Activated naive CD4-positive, alpha-beta T cell treated with anti-CD3 and anti-CD28 coated beads, Interleukin-2, amount 10 ng/mL, durations not matched to agents 7 days and 5 days (primary cell): ENCODE results near the gene SARDH.
A peak's percentile ranks its signal among the peaks of the same experiment; 100 is the strongest.

Experiments
- CTCF ChIA-PET: fragments of 350-600 bp; sonication (Branson Sonifier 250); formaldehyde crosslinking; loops from one replicate; lab custom pipeline; 2021; ENCODE audit warnings: antibody characterized with exemption; lab: Charles Lee
- DNase-seq: peaks from one replicate; pipeline ENCODE4 v3.0.0-alpha.2; 2020
- H3K27ac Mint-ChIP-seq: one replicate; pipeline ENCODE4 v1.8.0; 2021; ENCODE audit warnings: mild to moderate bottlenecking, moderate library complexity, mixed read lengths
- H3K27me3 Mint-ChIP-seq: one replicate; pipeline ENCODE4 v1.8.0; 2021; ENCODE audit warnings: mild to moderate bottlenecking, mixed read lengths
- H3K36me3 Mint-ChIP-seq: one replicate; pipeline ENCODE4 v1.8.0; 2021; ENCODE audit warnings: mixed read lengths
- H3K4me1 Mint-ChIP-seq: one replicate; pipeline ENCODE4 v1.8.0; 2021; ENCODE audit warnings: mixed read lengths
- H3K4me3 Mint-ChIP-seq: one replicate; pipeline ENCODE4 v1.8.0; 2021; ENCODE audit warnings: mild to moderate bottlenecking, moderate library complexity, mixed read lengths
- H3K9me3 Mint-ChIP-seq: one replicate; pipeline ENCODE4 v1.8.0; 2021; ENCODE audit warnings: mixed read lengths

SARDH gene

GRCh38 chr9:133659516-133659915, 78.6 kb downstream of the SARDH start:
- no peak overlapping the region for H3K4me3 Mint-ChIP-seq
- DNase-seq: no peak
- peaks cover 14% of the 10 kb centered on the region for H3K4me1 Mint-ChIP-seq
- CTCF ChIA-PET: no interaction called here
- H3K27ac Mint-ChIP-seq: no peak overlapping the region
- H3K27me3 Mint-ChIP-seq: peaks cover 66% of the 10 kb centered on the region
- no peaks in the 10 kb centered on the region for H3K36me3 Mint-ChIP-seq
- H3K9me3 Mint-ChIP-seq: no peaks in the 10 kb centered on the region

GRCh38 chr9:133658442-133659431, 79.4 kb downstream of the SARDH start:
- DNase-seq: no peak
- Mint-ChIP-seq H3K9me3 (no peaks in the 10 kb centered on the region), H3K4me3 (no peak overlapping the region), H3K36me3 (no peaks in the 10 kb centered on the region), H3K27ac (no peak overlapping the region), H3K27me3 (peaks cover 70% of the 10 kb centered on the region), H3K4me1 (peaks cover 14% of the 10 kb centered on the region)
- CTCF ChIA-PET: no interaction called here

- Mint-ChIP-seq H3K36me3 (no peaks in the 10 kb centered on the region), H3K27me3 (peaks cover 76% of the 10 kb centered on the region), H3K27ac (no peak overlapping the region), H3K4me1 (peaks cover 14% of the 10 kb centered on the region), H3K4me3 (no peak overlapping the region), H3K9me3 (no peaks in the 10 kb centered on the region)
- no peak for DNase-seq
- CTCF ChIA-PET: interaction anchor here (1.1 to 3.4 kb wide), 3 partner anchors 22 to 68 kb away, joined by 3 to 18 read pairs (median 4); no protein-coding TSS in a partner anchor
Measured at GRCh38 chr9:133657120-133657661, 81.0 kb downstream of the SARDH start.

GRCh38 chr9:133656211-133657119, 81.7 kb downstream of the SARDH start:
- H3K9me3 Mint-ChIP-seq: no peaks in the 10 kb centered on the region
- peak; percentile 66 for DNase-seq
- CTCF ChIA-PET: interaction anchor here (1.0 to 3.4 kb wide), 5 partner anchors 23 to 71 kb away, joined by 3 to 18 read pairs (median 4); no protein-coding TSS in a partner anchor
- peaks cover 14% of the 10 kb centered on the region for H3K4me1 Mint-ChIP-seq
- no peaks in the 10 kb centered on the region for H3K36me3 Mint-ChIP-seq
- H3K4me3 Mint-ChIP-seq: no peak overlapping the region
- H3K27ac Mint-ChIP-seq: no peak overlapping the region
- H3K27me3 Mint-ChIP-seq: peaks cover 72% of the 10 kb centered on the region

GRCh38 chr9:133655701-133656100, 82.5 kb downstream of the SARDH start:
- Mint-ChIP-seq H3K27me3 (peaks cover 72% of the 10 kb centered on the region), H3K36me3 (no peaks in the 10 kb centered on the region), H3K4me1 (peaks cover 14% of the 10 kb centered on the region), H3K9me3 (no peaks in the 10 kb centered on the region), H3K4me3 (no peak overlapping the region), H3K27ac (no peak overlapping the region)
- CTCF ChIA-PET: interaction anchor here (1.0 to 3.4 kb wide), 4 partner anchors 47 to 72 kb away, joined by 3 to 18 read pairs (median 4); no protein-coding TSS in a partner anchor
- no peak for DNase-seq

GRCh38 chr9:133654736-133655657, 83.2 kb downstream of the SARDH start:
- Mint-ChIP-seq H3K27ac (no peak overlapping the region), H3K36me3 (no peaks in the 10 kb centered on the region), H3K4me1 (peaks cover 14% of the 10 kb centered on the region), H3K27me3 (peaks cover 70% of the 10 kb centered on the region), H3K9me3 (no peaks in the 10 kb centered on the region), H3K4me3 (no peak overlapping the region)
- no peak for DNase-seq
- CTCF ChIA-PET: interaction anchor here (3.4 kb wide), 1 partner anchor 61 kb away, joined by 18 read pairs; no protein-coding TSS in a partner anchor

GRCh38 chr9:133653638-133654037, 84.5 kb downstream of the SARDH start:
- H3K36me3 Mint-ChIP-seq: no peaks in the 10 kb centered on the region
- CTCF ChIA-PET: interaction anchor here (3.4 kb wide), 1 partner anchor 62 kb away, joined by 18 read pairs; no protein-coding TSS in a partner anchor
- no peak overlapping the region for H3K27ac Mint-ChIP-seq
- no peak overlapping the region for H3K4me3 Mint-ChIP-seq
- no peaks in the 10 kb centered on the region for H3K9me3 Mint-ChIP-seq
- no peak for DNase-seq
- H3K27me3 Mint-ChIP-seq: peaks cover 66% of the 10 kb centered on the region
- peaks cover 9% of the 10 kb centered on the region for H3K4me1 Mint-ChIP-seq

- Mint-ChIP-seq H3K36me3 (no peaks in the 10 kb centered on the region), H3K27me3 (peaks cover 41% of the 10 kb centered on the region), H3K4me3 (no peak overlapping the region), H3K4me1 (no peaks in the 10 kb centered on the region), H3K9me3 (no peaks in the 10 kb centered on the region), H3K27ac (no peak overlapping the region)
- CTCF ChIA-PET: no interaction called here
- no peak for DNase-seq
Measured at GRCh38 chr9:133650026-133650425, 88.1 kb downstream of the SARDH start.

- Mint-ChIP-seq H3K4me1 (no peaks in the 10 kb centered on the region), H3K4me3 (no peak overlapping the region), H3K27ac (no peak overlapping the region), H3K9me3 (no peaks in the 10 kb centered on the region), H3K27me3 (peaks cover 32% of the 10 kb centered on the region), H3K36me3 (no peaks in the 10 kb centered on the region)
- no peak for DNase-seq
- CTCF ChIA-PET: no interaction called here
Measured at GRCh38 chr9:133649194-133649593, 89.0 kb downstream of the SARDH start.

GRCh38 chr9:133647765-133648469, 90.2 kb downstream of the SARDH start:
- DNase-seq: no peak
- Mint-ChIP-seq H3K4me1 (no peaks in the 10 kb centered on the region), H3K36me3 (no peaks in the 10 kb centered on the region), H3K27me3 (peaks cover 25% of the 10 kb centered on the region), H3K27ac (no peak overlapping the region), H3K4me3 (no peak overlapping the region), H3K9me3 (no peaks in the 10 kb centered on the region)
- CTCF ChIA-PET: no interaction called here

GRCh38 chr9:133647148-133647547, 91.0 kb downstream of the SARDH start:
- no peaks in the 10 kb centered on the region for H3K9me3 Mint-ChIP-seq
- peaks cover 25% of the 10 kb centered on the region for H3K27me3 Mint-ChIP-seq
- H3K27ac Mint-ChIP-seq: no peak overlapping the region
- no peaks in the 10 kb centered on the region for H3K36me3 Mint-ChIP-seq
- CTCF ChIA-PET: no interaction called here
- no peaks in the 10 kb centered on the region for H3K4me1 Mint-ChIP-seq
- H3K4me3 Mint-ChIP-seq: no peak overlapping the region
- no peak for DNase-seq

GRCh38 chr9:133645021-133645765, 93.0 kb downstream of the SARDH start:
- Mint-ChIP-seq H3K4me1 (no peaks in the 10 kb centered on the region), H3K4me3 (no peak overlapping the region), H3K9me3 (no peaks in the 10 kb centered on the region), H3K27ac (no peak overlapping the region), H3K27me3 (peaks cover 26% of the 10 kb centered on the region), H3K36me3 (no peaks in the 10 kb centered on the region)
- DNase-seq: no peak
- CTCF ChIA-PET: no interaction called here
